ENCODE results near the gene HRH2.

HRH2 gene

DNA sequence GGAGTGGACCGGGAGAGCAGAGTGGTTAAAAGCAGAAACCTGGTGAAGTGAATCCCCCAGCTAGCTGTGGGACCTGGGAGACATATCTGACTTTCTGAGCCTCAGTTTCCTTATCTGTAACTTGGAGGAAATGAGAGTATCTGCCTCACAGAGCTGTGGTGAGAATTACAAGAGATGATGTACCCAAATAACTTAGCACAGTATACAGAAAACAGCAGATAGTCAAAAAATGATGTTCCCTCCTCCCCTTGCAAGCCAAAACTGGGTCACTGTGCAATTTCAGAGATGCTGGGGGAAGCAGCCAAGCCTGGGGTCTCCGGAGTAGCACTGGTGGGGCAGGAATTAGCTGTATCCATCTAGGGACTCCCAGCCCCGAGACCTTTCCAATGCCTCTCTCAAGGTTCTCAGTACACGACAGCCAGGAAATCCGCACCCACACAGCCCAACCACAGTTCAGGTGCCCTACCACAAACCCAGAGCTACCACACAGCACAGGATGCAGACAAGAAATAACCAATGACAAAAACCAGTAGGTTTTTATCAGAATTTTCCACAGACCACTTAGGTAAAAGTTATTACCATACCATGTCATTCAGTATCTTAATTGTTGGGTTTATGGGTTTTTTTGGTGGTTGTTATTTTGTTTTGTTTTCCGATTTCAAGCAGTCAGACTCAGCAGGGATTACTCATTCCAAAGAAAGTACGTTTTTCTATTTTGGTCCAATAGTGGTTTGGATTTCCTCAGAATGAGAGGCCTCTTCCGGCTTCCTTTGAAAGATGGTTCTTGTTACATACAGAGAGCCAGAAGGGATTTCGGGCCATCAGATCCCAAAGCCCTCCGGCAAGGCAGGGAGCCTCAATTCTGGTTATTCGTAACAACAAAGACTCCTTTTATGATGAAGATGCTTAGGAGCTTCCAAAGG, 4.9 kb upstream of the HRH2 start:
- no peak for DNase-seq (ENCODE audit: low read depth, low spot score)
- H3K4me3 ChIP-seq (ENCODE audit: low read depth, low read length) = no peak overlapping the region
- CTCF ChIA-PET = no interaction called here
- TF ChIP-seq CTCF (IDR thresholded peaks at IDR 0.05; ENCODE audit: insufficient read depth, low read length, missing control alignments) = no peak
- POLR2A ChIA-PET = no interaction called here

DNA sequence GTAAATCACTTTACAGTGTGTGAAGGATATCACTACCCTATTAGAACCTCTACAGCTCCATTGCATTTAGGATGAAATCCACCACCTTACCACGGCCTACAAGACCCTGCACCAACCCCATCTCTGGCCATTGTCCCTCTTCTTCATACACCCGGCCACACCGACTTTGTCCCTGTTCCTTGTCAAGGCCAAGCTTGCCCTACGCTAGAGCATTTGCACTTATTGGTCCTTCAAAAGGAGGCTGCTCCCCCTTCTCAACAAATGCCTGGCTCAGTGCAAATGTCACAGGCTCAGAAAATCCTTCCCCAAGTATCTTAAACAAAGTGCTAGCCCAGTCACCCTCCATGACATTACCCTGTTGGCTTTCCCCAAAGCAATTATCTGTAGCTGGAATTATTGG, 4.1 kb upstream of the HRH2 start:
- DNase-seq (ENCODE audit: low read depth, low spot score) = no peak
- H3K4me3 ChIP-seq (ENCODE audit: low read depth, low read length) = no peak overlapping the region
- TF ChIP-seq CTCF (IDR thresholded peaks at IDR 0.05; ENCODE audit: insufficient read depth, low read length, missing control alignments) = no peak
- CTCF ChIA-PET = no interaction called here
- POLR2A ChIA-PET = no interaction called here

DNA sequence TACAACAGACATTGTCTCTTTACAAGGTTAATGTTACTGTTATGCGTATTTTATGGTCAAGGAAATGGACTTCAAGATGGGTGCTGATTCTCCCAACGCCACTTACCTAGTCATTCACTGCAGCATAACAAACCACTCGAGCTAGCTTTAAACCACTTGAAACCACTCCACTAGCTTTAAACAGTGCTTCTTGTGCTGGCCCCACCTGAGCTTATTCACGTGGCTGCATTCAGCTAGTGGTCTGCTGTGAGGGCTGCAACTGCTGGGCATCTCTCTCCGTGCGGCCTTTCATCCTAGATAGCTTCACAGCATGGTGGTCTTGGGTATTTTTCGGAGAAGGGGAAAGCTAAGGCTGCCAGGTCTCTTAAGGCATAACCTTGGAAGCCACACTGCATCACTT, 3.5 kb upstream of the HRH2 start:
- no peak for TF ChIP-seq CTCF (IDR thresholded peaks at IDR 0.05; ENCODE audit: insufficient read depth, low read length, missing control alignments)
- no peak overlapping the region for H3K4me3 ChIP-seq (ENCODE audit: low read depth, low read length)
- ChIA-PET POLR2A (no interaction called here), CTCF (no interaction called here)
- DNase-seq (ENCODE audit: low read depth, low spot score) = no peak

GRCh38 chr5:175654807-175655206, 3.1 kb upstream of the HRH2 start:
- DNase-seq (ENCODE audit: low read depth, low spot score) = no peak
- CTCF ChIA-PET = no interaction called here
- POLR2A ChIA-PET = no interaction called here
- H3K4me3 ChIP-seq (ENCODE audit: low read depth, low read length) = no peak overlapping the region
- TF ChIP-seq CTCF (IDR thresholded peaks at IDR 0.05; ENCODE audit: insufficient read depth, low read length, missing control alignments) = no peak

DNA sequence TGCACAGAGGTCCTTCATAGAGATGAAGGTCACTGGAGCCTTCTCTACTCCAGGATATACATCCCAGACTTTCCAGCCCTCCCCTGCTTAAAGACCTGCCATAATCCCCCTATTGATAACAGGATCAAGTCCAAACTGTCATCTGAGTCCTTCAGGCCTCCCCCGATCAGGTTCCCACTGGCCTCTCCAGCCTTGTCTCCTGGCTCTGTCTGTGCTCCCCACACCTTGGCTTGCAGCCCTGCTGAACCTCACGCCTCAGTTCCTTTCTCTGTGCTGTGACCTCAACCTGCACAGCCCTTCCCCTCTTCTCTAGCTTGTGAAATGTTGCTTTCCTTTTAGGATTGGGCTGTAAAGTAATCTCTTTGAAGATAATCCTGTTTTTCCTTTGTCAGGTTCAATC, 2.5 kb upstream of the HRH2 start:
- no peak overlapping the region for H3K4me3 ChIP-seq (ENCODE audit: low read depth, low read length)
- TF ChIP-seq CTCF (IDR thresholded peaks at IDR 0.05; ENCODE audit: insufficient read depth, low read length, missing control alignments) = no peak
- ChIA-PET POLR2A (no interaction called here), CTCF (no interaction called here)
- no peak for DNase-seq (ENCODE audit: low read depth, low spot score)

GRCh38 chr5:175656966-175657365, 905 bp upstream of the HRH2 start:
- no peak overlapping the region for H3K4me3 ChIP-seq (ENCODE audit: low read depth, low read length)
- DNase-seq (ENCODE audit: low read depth, low spot score) = no peak
- ChIA-PET POLR2A (no interaction called here), CTCF (no interaction called here)
- TF ChIP-seq CTCF (IDR thresholded peaks at IDR 0.05; ENCODE audit: insufficient read depth, low read length, missing control alignments) = no peak
